GM19324 (cell line): ENCODE data around the gene CDC16.
A peak's percentile ranks its signal among the peaks of the same experiment; 100 is the strongest.
"Not testable (repeated sequence)": the region's sequence is repeated elsewhere in the genome, so short reads cannot be mapped to it uniquely, and the experiment has no call there.

ENCODE experiments used
- ATAC-seq: cut with Tn5 transposase; IDR thresholded peaks from one replicate; pipeline ENCODE4 v1.9.1; 2021; ENCODE audit warnings: mild to moderate bottlenecking, moderate library complexity; ENCODE audit not compliant: unreplicated experiment, low FRiP score

Gene CDC16

GRCh38 chr13:114259974-114260373 is 25.3 kb downstream of the CDC16 start:
- ATAC-seq, result peak; percentile 70

- no peak for ATAC-seq
Observed at GRCh38 chr13:114260814-114261213, 26.1 kb downstream of the CDC16 start.

- ATAC-seq, result no peak
Observed at GRCh38 chr13:114261328-114261965, 26.8 kb downstream of the CDC16 start.

- ATAC-seq, result peak; percentile 43
Observed at GRCh38 chr13:114263578-114263977, 28.9 kb downstream of the CDC16 start.

GRCh38 chr13:114264313-114264712 is 29.6 kb downstream of the CDC16 start:
- not testable (repeated sequence) for ATAC-seq

- ATAC-seq, result no peak
Observed at GRCh38 chr13:114264886-114265611, 30.4 kb downstream of the CDC16 start.

GRCh38 chr13:114266241-114266640 is 31.5 kb downstream of the CDC16 start:
- ATAC-seq, result no peak

- ATAC-seq, result no peak
Observed at GRCh38 chr13:114268344-114269280, 33.9 kb downstream of the CDC16 start.

- ATAC-seq, result no peak
Observed at GRCh38 chr13:114269281-114269770, 34.6 kb downstream of the CDC16 start.

GRCh38 chr13:114272977-114273376 is 38.3 kb downstream of the CDC16 start:
- ATAC-seq, result no peak

GRCh38 chr13:114275304-114275703 is 40.6 kb downstream of the CDC16 start:
- ATAC-seq, result no peak

GRCh38 chr13:114279146-114279545 is 44.4 kb downstream of the CDC16 start:
- ATAC-seq, result no peak

- ATAC-seq, result no peak
Observed at GRCh38 chr13:114279758-114280355, 45.2 kb downstream of the CDC16 start.

GRCh38 chr13:114281351-114282040 is 46.8 kb downstream of the CDC16 start, which contains the start of gene UPF3A:
Gene UPF3A (plus strand): TSS chr13:114281601. CDS start chr13:114281640, 39 bp downstream.
- ATAC-seq, result peak; percentile 86

- ATAC-seq, result peak; percentile 62
Observed at GRCh38 chr13:114282041-114282670, 47.5 kb downstream of the CDC16 start.

GRCh38 chr13:114283576-114283975 is 48.9 kb downstream of the CDC16 start:
- no peak for ATAC-seq

- no peak for ATAC-seq
Observed at GRCh38 chr13:114284680-114285079, 50.0 kb downstream of the CDC16 start.

GRCh38 chr13:114285166-114285808 is 50.6 kb downstream of the CDC16 start:
- no peak for ATAC-seq

GRCh38 chr13:114286808-114287207 is 52.1 kb downstream of the CDC16 start:
- ATAC-seq, result no peak
